Right cardiac atrium (tissue), 5 donors: ENCODE data around the gene PRKCI. TPM values are rescaled to one million over a fixed set of nuclear protein-coding genes. Genes with fewer than 3 reads are reported as not detected.
"Not testable (repeated sequence)": the region's sequence is repeated elsewhere in the genome, so short reads cannot be mapped to it uniquely, and the experiment has no call there.

ENCODE experiments used
- ATAC-seq, 2 donors: fragments of 200-7000 bp; cut with Tn5 transposase; one replicate each; pipeline versions ENCODE4 v1.8.0 to v1.9.1; 2020; ENCODE audit warnings: moderate library complexity in 2 of 2, mild to moderate bottlenecking in 1 of 2
- DNase-seq, 3 donors: peaks; one replicate each; pipeline ENCODE4 v3.0.0-alpha.2; 2020
- H3K27ac ChIP-seq: one replicate; pipeline ENCODE4 v1.5.1; 2013; ENCODE audit warnings: mild to moderate bottlenecking, low read length, control low read depth, moderate library complexity
- H3K27me3 ChIP-seq: one replicate; pipeline ENCODE4 v1.6.1; 2013; ENCODE audit not compliant: control insufficient read depth, insufficient read depth
- H3K4me1 ChIP-seq: one replicate; pipeline ENCODE4 v1.6.1; 2013; ENCODE audit warnings: low read length; ENCODE audit not compliant: control insufficient read depth, insufficient read depth
- H3K4me3 ChIP-seq: one replicate; pipeline ENCODE4 v1.5.1; 2013; ENCODE audit warnings: low read length, control low read depth
- H3K9me3 ChIP-seq: one replicate; pipeline ENCODE4 v1.6.1; 2013; ENCODE audit warnings: low read length; ENCODE audit not compliant: control insufficient read depth
- WGBS: extraction: QIAGEN DNeasy Blood & Tissue Kit; methylation state at CpG from one replicate; pipeline ENCODE4 v1.1.7; 2013; 5-methylcytosine and 5-hydroxymethylcytosine counted together
- intact Hi-C, 4 donors: fragments of 100-400 bp; cut with DNase I; formaldehyde crosslinking; loops; one replicate each; pipeline versions ENCODE4 v1.11.0 to v1.14.0; 2022 to 2023
- long read RNA-seq, 4 donors: library from polyadenylated mRNA; unstranded; transcript quantifications; one replicate each; pipeline ENCODE4 v2.0.0, GENCODE V29; 2020 to 2021
- polyA plus RNA-seq: library from polyadenylated mRNA; stranded (reverse); fragments of 200-250 nt; gene quantifications from one replicate; pipeline ENCODE4 v1.2.3, GENCODE V29; 2013
- total RNA-seq, 4 donors: library from RNA; stranded (reverse); fragmentation: NEBNext Ultra II Directional; extraction: Animal tissue kit (Norgen Biotek cat#: 25700); gene quantifications; one replicate each; pipeline ENCODE4 v1.2.1, GENCODE V29; 2021
- donor health status: healthy with polysubstance abuse.
- donor health status: DM: no; HTN: yes; CAD: no.
- donor health status: DM: no; HTN: no; CAD: no.
- donor health status: DM: no; HTN: yes; CAD: no; lungs with severe emphysema.
- donor health status: DM: yes; HTN: yes; CAD: no.

The PRKCI gene
- total RNA-seq (10 to 100 TPM; 16.3 to 20.6 (median 17.0) TPM), polyA plus RNA-seq (9.0 TPM)
- long read RNA-seq, donor 1, full-length matches to known transcripts = 61 of 76 reads
- long read RNA-seq, donor 1, partial matches to known transcripts = 1 of 76 reads
- long read RNA-seq, donor 1, other reads (novel, unspliced or antisense) = 14 of 76 reads
- long read RNA-seq, donor 2, full-length matches to known transcripts = 15 of 18 reads
- long read RNA-seq, donor 2, partial matches to known transcripts = 0 of 18 reads
- long read RNA-seq, donor 2, other reads (novel, unspliced or antisense) = 3 of 18 reads
- long read RNA-seq, donor 3, full-length matches to known transcripts = 54 of 64 reads
- long read RNA-seq, donor 3, partial matches to known transcripts = 4 of 64 reads
- long read RNA-seq, donor 3, other reads (novel, unspliced or antisense) = 6 of 64 reads
- long read RNA-seq, donor 4, full-length matches to known transcripts = 21 of 26 reads
- long read RNA-seq, donor 4, partial matches to known transcripts = 1 of 26 reads
- long read RNA-seq, donor 4, other reads (novel, unspliced or antisense) = 4 of 26 reads

GRCh38 chr3:170221924-170222646 is at the start of gene PRKCI:
Gene PRKCI, plus strand, starts transcription at chr3:170222424. Its CDS starts 246 bp downstream, at chr3:170222670.
- under 1% methylated on average over 60 of the region's 60 CpGs for WGBS
- intact Hi-C loops = loop anchor here in 1 of 4 donors (5.0 kb wide), 1 partner anchor 35 kb away; no protein-coding TSS in a partner anchor
- peak within 1 kb of the TSS; percentile 78 for H3K27ac ChIP-seq

GRCh38 chr3:170178651-170179050 is 43.6 kb upstream of the PRKCI start:
- no peaks in the 10 kb centered on the region for H3K9me3 ChIP-seq
- no peak overlapping the region for H3K4me3 ChIP-seq
- ATAC-seq (no peak), DNase-seq (no peak)
- 79% methylated on average over 3 of the region's 3 CpGs for WGBS
- intact Hi-C loops = no loop called here
- no peaks in the 10 kb centered on the region for H3K27me3 ChIP-seq
- peaks cover 2% of the 10 kb centered on the region for H3K4me1 ChIP-seq
- H3K27ac ChIP-seq = no peak overlapping the region

More at GRCh38 chr3:170221924-170222646, at the start of gene PRKCI:
- Histone ChIP-seq H3K27me3 (no peaks in the 10 kb centered on the region), H3K4me3 (peak within 1 kb of the TSS; percentile 80), H3K4me1 (no peaks in the 10 kb centered on the region), H3K9me3 (no peaks in the 10 kb centered on the region)
- peak; percentile 97 to 99 (median 98) for DNase-seq
- ATAC-seq = peak; percentile 100

GRCh38 chr3:170179432-170179831 is 42.8 kb upstream of the PRKCI start:
- DNase-seq (no peak), ATAC-seq (no peak)
- peak overlapping the region; percentile 78 for H3K4me3 ChIP-seq
- intact Hi-C loops = no loop called here
- no peaks in the 10 kb centered on the region for H3K27me3 ChIP-seq
- 29% methylated on average over 1 of the region's 1 CpG for WGBS
- no peaks in the 10 kb centered on the region for H3K9me3 ChIP-seq
- no peak overlapping the region for H3K27ac ChIP-seq
- H3K4me1 ChIP-seq = peaks cover 2% of the 10 kb centered on the region

GRCh38 chr3:170180079-170180907 is 41.9 kb upstream of the PRKCI start:
- 9% methylated on average over 16 of the region's 16 CpGs for WGBS
- no peaks in the 10 kb centered on the region for H3K27me3 ChIP-seq
- H3K9me3 ChIP-seq = no peaks in the 10 kb centered on the region
- DNase-seq (no peak), ATAC-seq (peak; percentile 2 to 22)
- intact Hi-C loops = no loop called here
- peak overlapping the region; percentile 78 for H3K4me3 ChIP-seq
- peaks cover 2% of the 10 kb centered on the region for H3K4me1 ChIP-seq
- peak overlapping the region; percentile 64 for H3K27ac ChIP-seq

- DNase-seq (peak; percentile 94 to 98 (median 98)), ATAC-seq (peak; percentile 96)
- H3K27ac ChIP-seq = peak within 1 kb of the TSS; percentile 59
- WGBS = under 1% methylated on average over 71 of the region's 71 CpGs
- H3K4me3 ChIP-seq = peak within 1 kb of the TSS; percentile 78
- no peaks in the 10 kb centered on the region for H3K27me3 ChIP-seq
- peaks cover 2% of the 10 kb centered on the region for H3K4me1 ChIP-seq
- no peaks in the 10 kb centered on the region for H3K9me3 ChIP-seq
- intact Hi-C loops = no loop called here
These were observed 41.0 kb upstream of the PRKCI start, which contains the start of gene PHC3 for GRCh38 chr3:170180908-170181885. Gene PHC3, minus strand, starts transcription at chr3:170181733. Its CDS starts 18 bp downstream, at chr3:170181715.

GRCh38 chr3:170189398-170190256 is 32.6 kb upstream of the PRKCI start:
- Histone ChIP-seq H3K4me3 (no peak overlapping the region), H3K27me3 (no peaks in the 10 kb centered on the region), H3K4me1 (no peaks in the 10 kb centered on the region), H3K9me3 (no peaks in the 10 kb centered on the region), H3K27ac (no peak overlapping the region)
- no peak for DNase-seq
- peak; percentile 32 to 38 for ATAC-seq
- 87% methylated on average over 4 of the region's 4 CpGs for WGBS
- intact Hi-C loops = loop anchor here in 1 of 4 donors (5.0 kb wide), 1 partner anchor 33 kb away; the partner anchor contains the start of gene PRKCI

GRCh38 chr3:170195759-170196158 is 26.5 kb upstream of the PRKCI start:
- ATAC-seq, DNase-seq, H3K27me3 ChIP-seq, H3K9me3 ChIP-seq, H3K4me3 ChIP-seq, H3K4me1 ChIP-seq, intact Hi-C loops, H3K27ac ChIP-seq: not testable (repeated sequence)
- WGBS = 80% methylated on average over 3 of the region's 3 CpGs

- H3K4me1 ChIP-seq = no peaks in the 10 kb centered on the region
- intact Hi-C loops = no loop called here
- 94% methylated on average over 3 of the region's 3 CpGs for WGBS
These were observed 25.4 kb upstream of the PRKCI start for GRCh38 chr3:170196833-170197232.

GRCh38 chr3:170200987-170201386 is 21.2 kb upstream of the PRKCI start:
- H3K27ac ChIP-seq = no peak overlapping the region
- no peaks in the 10 kb centered on the region for H3K9me3 ChIP-seq
- intact Hi-C loops = no loop called here
- no peak for DNase-seq
- no peak overlapping the region for H3K4me3 ChIP-seq
- ATAC-seq = no peak
- no peaks in the 10 kb centered on the region for H3K27me3 ChIP-seq
- H3K4me1 ChIP-seq = no peaks in the 10 kb centered on the region

More at GRCh38 chr3:170196833-170197232, 25.4 kb upstream of the PRKCI start:
- H3K4me3 ChIP-seq = no peak overlapping the region
- H3K27me3 ChIP-seq = no peaks in the 10 kb centered on the region
- no peak for DNase-seq
- no peak for ATAC-seq
- H3K9me3 ChIP-seq = no peaks in the 10 kb centered on the region
- H3K27ac ChIP-seq = no peak overlapping the region
